ENCODE data around the gene HIVEP1. TPM values are rescaled to one million over a fixed set of nuclear protein-coding genes. Genes with fewer than 3 reads are reported as not detected.

The HIVEP1 gene
- total and polyA plus RNA-seq, 2 of the 13 experiments (the other 11 are each of a cell fraction or from before 2014, with no cell fraction given) = 7.4 to 9.9 TPM

DNA sequence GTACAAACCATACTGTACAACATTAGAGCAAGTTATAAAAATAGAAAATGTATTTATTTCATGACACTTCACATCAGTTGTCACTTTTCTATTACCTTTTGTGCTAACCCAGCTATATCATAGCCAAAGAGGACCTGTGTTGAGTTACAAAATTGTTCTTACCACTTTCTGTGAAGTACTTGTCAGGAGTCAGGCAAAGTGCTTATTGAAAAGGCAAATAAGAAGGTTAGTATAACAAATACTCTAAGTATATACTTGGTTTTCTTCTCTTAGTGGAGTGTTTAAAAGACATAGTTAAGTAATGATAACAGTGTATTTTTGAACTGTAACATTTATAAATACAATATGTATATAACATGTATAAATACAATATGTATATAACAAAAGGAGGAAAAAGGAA is 88.9 kb downstream of the HIVEP1 start:
- TF ChIP-seq, protein P1, sequence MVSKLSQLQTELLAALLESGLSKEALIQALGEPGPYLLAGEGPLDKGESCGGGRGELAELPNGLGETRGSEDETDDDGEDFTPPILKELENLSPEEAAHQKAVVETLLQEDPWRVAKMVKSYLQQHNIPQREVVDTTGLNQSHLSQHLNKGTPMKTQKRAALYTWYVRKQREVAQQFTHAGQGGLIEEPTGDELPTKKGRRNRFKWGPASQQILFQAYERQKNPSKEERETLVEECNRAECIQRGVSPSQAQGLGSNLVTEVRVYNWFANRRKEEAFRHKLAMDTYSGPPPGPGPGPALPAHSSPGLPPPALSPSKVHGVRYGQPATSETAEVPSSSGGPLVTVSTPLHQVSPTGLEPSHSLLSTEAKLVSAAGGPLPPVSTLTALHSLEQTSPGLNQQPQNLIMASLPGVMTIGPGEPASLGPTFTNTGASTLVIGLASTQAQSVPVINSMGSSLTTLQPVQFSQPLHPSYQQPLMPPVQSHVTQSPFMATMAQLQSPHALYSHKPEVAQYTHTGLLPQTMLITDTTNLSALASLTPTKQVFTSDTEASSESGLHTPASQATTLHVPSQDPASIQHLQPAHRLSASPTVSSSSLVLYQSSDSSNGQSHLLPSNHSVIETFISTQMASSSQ (IDR thresholded peaks at IDR 0.05; ENCODE audit: low read depth) = no peak
- TF ChIP-seq, protein P1 (CRISPR knock-in tag; IDR thresholded peaks at IDR 0.05; ENCODE audit: borderline replicate concordance) = no peak
- no peak for FAIRE-seq
- ChIA-PET CTCF (ENCODE audit: low intra/inter-chr PET ratio, low total read pairs) (no interaction called here), POLR2A (no interaction called here)
- H3K4me2 ChIP-seq (ENCODE audit: low read depth, low read length) = no peak overlapping the region
- H3K79me2 ChIP-seq (ENCODE audit: insufficient read depth, low read length) = no peaks in the 10 kb centered on the region
- no peak overlapping the region for H2AFZ ChIP-seq (ENCODE audit: low read length)
- no peak overlapping the region for H3K27ac ChIP-seq (ENCODE audit: extremely low read length, insufficient read depth, low read length)
- H3K9ac ChIP-seq (ENCODE audit: insufficient read depth, low read depth, low read length) = no peak overlapping the region
- H3K9me3 ChIP-seq (ENCODE audit: low read length) = no peaks in the 10 kb centered on the region
- BruUV-seq (replicated peaks) = no TSS peak
- H3K4me3 ChIP-seq (replicated peaks in 1 of 3; ENCODE audit: insufficient read depth in 1 of 3, low read depth in 2 of 3, low read length in 3 of 3) = no peak overlapping the region
- intact Hi-C loops (cut with micrococcal nuclease; ENCODE audit: unreplicated experiment) (no loop called here), in situ Hi-C loops (cut with HindIII; ENCODE audit: extremely low pct_ligation_motif_present, low pct_unique_long_range_greater_than_20kb) (no loop called here)
- no peaks in the 10 kb centered on the region for H3K27me3 ChIP-seq (ENCODE audit: control insufficient read depth in 1 of 2, insufficient read depth in 2 of 2, low read length in 2 of 2)
- no peaks in the 10 kb centered on the region for H3K36me3 ChIP-seq (replicated peaks in 1 of 2; ENCODE audit: control insufficient read depth in 1 of 2, insufficient read depth in 2 of 2, low read length in 2 of 2)
- no peaks in the 10 kb centered on the region for H3K4me1 ChIP-seq (ENCODE audit: insufficient read depth, low read length)
- ATAC-seq = no peak
- no peak for DNase-seq (ENCODE audit: low spot score)
- H4K20me1 ChIP-seq (ENCODE audit: insufficient read depth, low read length) = no peaks in the 10 kb centered on the region; the same call in 1 of the 2 replicates

DNA sequence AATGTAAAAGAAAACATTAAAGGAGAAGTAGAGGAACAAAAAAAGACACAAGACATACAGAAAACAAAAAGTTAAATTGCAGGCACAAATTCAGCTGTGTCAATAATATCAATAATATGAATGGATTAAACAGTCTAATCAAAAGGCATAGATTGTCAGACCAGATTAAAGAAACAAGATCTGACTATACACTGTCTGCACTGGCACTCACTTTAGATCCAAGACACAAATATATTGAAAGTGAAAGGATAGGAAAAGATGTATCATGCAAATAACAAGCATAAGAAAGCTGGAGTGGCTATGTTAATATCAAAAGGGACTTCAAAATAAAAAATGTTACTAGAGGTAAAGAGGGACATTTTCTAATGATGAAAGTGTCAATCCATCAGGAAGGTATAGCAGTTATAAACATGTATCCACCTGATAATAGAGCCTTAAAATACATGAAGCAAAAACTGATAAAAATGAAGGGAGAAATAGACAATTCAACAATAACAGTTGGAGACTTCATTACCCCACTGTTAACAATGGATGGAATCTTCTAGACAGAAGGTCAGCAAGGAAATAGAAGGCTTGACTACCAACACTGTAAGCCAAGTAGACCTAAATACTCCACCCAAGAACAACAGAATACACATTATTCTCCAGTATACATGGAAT is 89.7 kb downstream of the HIVEP1 start:
- BruUV-seq (replicated peaks) = no TSS peak
- CTCF ChIA-PET (ENCODE audit: low intra/inter-chr PET ratio, low total read pairs) = no interaction called here
- no peaks in the 10 kb centered on the region for H3K36me3 ChIP-seq (replicated peaks in 1 of 2; ENCODE audit: control insufficient read depth in 1 of 2, insufficient read depth in 2 of 2, low read length in 2 of 2)
- H4K20me1 ChIP-seq (ENCODE audit: insufficient read depth, low read length) = no peaks in the 10 kb centered on the region; the same call in 1 of the 2 replicates
- no peak overlapping the region for H3K27ac ChIP-seq (ENCODE audit: extremely low read length, insufficient read depth, low read length)
- no peak overlapping the region for H2AFZ ChIP-seq (ENCODE audit: low read length)
- in situ Hi-C loops (cut with HindIII; ENCODE audit: extremely low pct_ligation_motif_present, low pct_unique_long_range_greater_than_20kb) (no loop called here), intact Hi-C loops (cut with micrococcal nuclease; ENCODE audit: unreplicated experiment) (no loop called here)
- H3K9me3 ChIP-seq (ENCODE audit: low read length) = no peaks in the 10 kb centered on the region
- no peak overlapping the region for H3K9ac ChIP-seq (ENCODE audit: insufficient read depth, low read depth, low read length)
- no peak for ATAC-seq
- no peaks in the 10 kb centered on the region for H3K4me1 ChIP-seq (ENCODE audit: insufficient read depth, low read length)
- POLR2A ChIA-PET = no interaction called here
- H3K27me3 ChIP-seq (ENCODE audit: control insufficient read depth in 1 of 2, insufficient read depth in 2 of 2, low read length in 2 of 2) = no peaks in the 10 kb centered on the region
- no peak overlapping the region for H3K4me2 ChIP-seq (ENCODE audit: low read depth, low read length)
- TF ChIP-seq SMARCC2 (IDR thresholded peaks at IDR 0.05) (no peak), MTF1 (CRISPR knock-in tag; IDR thresholded peaks at IDR 0.05) (no peak), ZNF644 (CRISPR knock-in tag; IDR thresholded peaks at IDR 0.05; ENCODE audit: low read depth) (no peak)
- no peak overlapping the region for H3K4me3 ChIP-seq (replicated peaks in 1 of 3; ENCODE audit: insufficient read depth in 1 of 3, low read depth in 2 of 3, low read length in 3 of 3)
- DNase-seq (ENCODE audit: low spot score) = no peak
- no peaks in the 10 kb centered on the region for H3K79me2 ChIP-seq (ENCODE audit: insufficient read depth, low read length)
- FAIRE-seq = no peak

Data from HepG2 (cell line).